ENCODE data around the gene JRKL.

DNA sequence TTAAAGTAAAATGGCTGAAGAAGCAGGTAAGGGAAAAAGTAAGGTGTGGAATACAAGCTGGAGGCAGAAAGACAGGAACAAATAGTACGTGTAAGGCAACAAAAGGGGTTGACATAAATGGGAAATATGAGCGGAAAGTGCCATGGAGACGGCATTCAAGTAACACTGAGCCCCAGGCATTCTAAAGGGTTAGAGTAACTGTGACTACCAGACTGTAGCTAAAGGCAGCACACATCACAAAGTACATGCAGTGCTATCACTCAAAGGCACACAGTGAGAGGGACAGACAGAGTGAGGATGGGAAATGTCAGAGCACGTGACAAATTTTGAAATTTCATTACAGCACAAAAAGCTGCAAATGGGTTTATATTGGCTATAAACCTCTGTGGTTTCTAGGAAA lies 33.0 kb upstream of the JRKL start:
- TF ChIP-seq, protein P1, sequence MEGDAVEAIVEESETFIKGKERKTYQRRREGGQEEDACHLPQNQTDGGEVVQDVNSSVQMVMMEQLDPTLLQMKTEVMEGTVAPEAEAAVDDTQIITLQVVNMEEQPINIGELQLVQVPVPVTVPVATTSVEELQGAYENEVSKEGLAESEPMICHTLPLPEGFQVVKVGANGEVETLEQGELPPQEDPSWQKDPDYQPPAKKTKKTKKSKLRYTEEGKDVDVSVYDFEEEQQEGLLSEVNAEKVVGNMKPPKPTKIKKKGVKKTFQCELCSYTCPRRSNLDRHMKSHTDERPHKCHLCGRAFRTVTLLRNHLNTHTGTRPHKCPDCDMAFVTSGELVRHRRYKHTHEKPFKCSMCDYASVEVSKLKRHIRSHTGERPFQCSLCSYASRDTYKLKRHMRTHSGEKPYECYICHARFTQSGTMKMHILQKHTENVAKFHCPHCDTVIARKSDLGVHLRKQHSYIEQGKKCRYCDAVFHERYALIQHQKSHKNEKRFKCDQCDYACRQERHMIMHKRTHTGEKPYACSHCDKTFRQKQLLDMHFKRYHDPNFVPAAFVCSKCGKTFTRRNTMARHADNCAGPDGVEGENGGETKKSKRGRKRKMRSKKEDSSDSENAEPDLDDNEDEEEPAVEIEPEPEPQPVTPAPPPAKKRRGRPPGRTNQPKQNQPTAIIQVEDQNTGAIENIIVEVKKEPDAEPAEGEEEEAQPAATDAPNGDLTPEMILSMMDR (IDR thresholded peaks at IDR 0.05): no peak
- TF ChIP-seq POLR2A (IDR thresholded peaks at IDR 0.05): no peak

All from adrenal gland (tissue), 5 donors.